ENCODE results near the gene IRF2BPL.

IRF2BPL gene

DNA sequence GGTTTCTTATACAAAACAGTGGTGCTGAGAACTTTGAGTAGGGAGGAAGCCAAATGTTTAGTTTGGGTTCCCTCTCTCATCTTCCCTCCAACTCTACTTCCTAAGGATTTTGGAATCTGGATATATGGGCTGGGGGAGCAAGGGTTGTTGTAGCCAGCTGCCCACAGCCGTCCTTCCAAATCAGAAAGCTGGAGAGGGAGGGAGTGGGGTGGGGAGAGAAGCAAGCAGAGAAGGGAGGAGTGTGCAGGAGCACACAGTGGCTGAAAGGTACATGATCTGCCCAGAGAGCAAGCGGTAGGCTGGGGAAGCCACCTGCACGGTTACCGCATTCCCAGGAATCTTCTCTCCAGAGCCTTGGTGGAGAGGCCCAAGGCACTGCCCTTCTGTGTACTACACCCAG lies 52.7 kb downstream of the IRF2BPL start:
- DNase-seq (ENCODE audit: low read depth), result no peak
- TF ChIP-seq CTCF (IDR thresholded peaks at IDR 0.05; ENCODE audit: insufficient read depth, low read depth, low read length, missing control alignments), result no peak
- no peak overlapping the region for H3K4me3 ChIP-seq (ENCODE audit: low read length)

DNA sequence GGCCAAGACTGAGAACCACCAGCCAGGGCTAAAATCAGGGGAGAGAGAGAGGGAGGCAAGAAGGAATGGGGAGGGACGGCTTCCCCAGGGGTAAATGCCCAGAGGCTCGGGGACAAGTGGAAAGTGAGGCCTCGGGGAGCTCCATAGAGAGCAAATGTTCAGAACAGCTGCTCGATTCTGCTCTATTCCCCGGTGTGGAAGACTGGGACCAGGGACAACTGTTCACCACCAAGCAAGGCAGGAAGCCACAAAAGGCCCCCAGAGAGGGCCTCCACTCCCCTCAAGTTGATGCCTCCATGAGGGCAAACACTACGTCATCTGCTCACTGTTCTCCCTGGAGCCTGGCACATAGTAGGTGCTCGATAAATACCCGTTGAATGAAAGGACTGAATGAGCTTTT lies 53.5 kb downstream of the IRF2BPL start:
- TF ChIP-seq CTCF (IDR thresholded peaks at IDR 0.05; ENCODE audit: insufficient read depth, low read depth, low read length, missing control alignments), result no peak
- H3K4me3 ChIP-seq (ENCODE audit: low read length), result no peak overlapping the region
- DNase-seq (ENCODE audit: low read depth), result no peak

Data from epithelial cell of esophagus (primary cell).